Hematopoietic multipotent progenitor cell treated with erythropoietin and hydrocortisone succinate and interleukin-3 and kit ligand, for 6 days (in vitro differentiated cells): ENCODE results near the gene MAML3.

Experiments
- DNase-seq: peaks from one replicate; pipeline ENCODE4 v3.0.0-alpha.2; 2015

The MAML3 gene

DNA sequence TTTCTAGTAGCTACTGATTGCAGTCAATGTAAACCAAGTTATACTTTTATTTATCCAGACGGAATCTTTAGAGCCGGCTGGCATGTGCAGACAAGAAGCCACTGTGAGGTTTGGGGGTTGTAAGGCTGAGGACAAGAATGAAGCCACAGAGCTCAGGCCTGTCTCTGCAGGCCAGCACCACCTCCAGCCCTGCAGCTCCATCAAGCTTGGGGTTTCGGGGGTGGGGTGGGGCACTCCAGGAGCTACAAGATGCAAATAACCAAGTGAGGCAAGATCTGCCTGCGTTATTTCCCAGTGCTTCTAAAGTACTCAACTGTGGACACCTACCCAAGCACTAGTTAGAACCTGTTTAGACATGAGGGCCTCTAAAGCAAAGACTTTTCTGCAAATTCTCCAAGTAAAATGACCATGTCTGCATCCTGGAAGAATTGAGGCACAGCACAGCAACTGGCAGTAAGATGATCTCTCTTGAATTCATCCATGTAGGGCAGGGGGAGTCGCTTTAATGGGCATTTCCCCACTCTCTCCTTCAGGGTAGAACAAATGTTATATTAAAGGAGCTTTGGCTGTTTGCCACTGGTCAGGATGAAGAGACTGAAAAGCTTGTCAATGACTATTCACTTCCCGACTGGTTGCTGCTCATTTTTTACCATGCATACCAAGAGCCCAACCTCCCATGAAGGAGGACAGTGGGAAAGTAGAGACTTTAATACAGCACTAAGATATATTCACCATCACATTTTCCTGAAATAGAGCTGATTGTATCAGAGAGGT lies 265.8 kb downstream of the MAML3 start:
- DNase-seq: no peak

DNA sequence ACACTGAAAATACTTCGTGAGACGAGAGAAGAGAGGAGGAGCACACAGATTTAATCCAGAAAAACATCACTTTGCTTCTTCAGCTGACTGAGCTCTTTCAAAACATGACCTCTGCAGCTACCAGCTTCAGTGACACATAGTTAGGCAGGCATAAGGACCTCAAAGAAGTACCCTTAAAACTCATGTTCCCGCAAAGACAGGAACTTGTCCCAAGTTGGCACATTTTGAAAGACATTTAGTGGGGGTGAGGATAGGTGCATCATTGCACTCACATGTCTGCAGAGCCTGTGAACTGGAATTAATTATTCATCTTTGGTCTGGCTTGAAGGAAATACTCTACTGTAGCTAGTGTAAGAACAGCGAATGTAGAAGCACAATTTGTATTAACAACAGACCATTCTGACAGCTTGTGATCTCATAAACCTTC lies 266.6 kb downstream of the MAML3 start:
- no peak for DNase-seq

DNA sequence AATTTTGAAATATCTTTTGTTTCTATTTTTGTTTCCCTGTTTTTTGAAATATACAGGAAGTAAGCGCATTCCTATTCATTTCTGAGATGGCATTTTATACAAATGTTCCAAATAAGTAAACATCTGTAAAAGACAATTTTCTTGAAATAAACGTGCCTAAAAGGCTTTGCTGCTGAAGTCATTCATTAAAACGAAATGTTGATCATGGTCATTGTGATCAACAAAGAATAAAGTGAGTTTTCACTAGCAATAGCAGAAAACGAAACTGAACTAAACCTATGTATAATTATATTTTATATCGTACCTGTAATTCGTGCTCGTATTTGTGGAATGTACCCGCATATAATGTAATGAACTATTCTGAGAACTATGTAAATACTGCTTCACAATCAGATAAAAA lies 267.2 kb downstream of the MAML3 start:
- no peak for DNase-seq

DNA sequence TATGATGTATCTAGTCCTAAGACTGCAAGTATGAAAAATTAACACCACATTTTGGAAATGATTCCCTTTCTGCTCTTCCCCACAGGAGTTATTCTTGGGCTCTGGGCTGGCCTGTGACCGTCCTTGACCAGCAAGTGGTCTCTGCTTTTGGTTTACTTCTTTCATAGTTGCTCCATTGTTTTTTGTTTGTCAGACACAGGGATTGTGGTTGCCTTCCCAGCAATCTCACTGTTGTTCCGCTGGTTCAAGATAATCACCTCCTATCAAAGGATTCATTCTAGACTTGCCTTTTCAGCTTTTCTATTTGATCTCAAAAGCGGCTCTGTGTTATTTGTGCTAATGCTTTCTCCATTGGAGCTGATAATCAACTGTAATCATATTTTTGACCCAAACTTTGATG lies 269.5 kb downstream of the MAML3 start:
- no peak for DNase-seq

DNA sequence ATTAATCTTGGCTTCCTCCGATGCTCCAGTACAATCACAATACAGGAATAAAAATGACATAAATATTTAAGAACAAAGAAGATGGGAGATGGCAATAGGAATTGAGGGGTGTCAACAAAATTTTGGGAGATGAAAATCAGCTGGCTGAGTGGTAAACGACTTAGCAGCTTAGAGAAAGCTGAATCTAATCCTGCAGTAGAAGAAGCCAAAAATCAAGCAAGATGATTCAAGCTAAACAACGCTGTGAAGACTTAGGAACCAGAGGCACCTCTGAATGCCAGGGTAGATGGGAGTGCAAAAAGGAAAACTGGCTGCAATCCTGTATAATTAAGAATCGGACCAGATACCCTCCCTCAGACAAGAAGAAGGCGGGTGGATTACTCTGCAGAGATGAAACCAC lies 273.1 kb downstream of the MAML3 start:
- no peak for DNase-seq

DNA sequence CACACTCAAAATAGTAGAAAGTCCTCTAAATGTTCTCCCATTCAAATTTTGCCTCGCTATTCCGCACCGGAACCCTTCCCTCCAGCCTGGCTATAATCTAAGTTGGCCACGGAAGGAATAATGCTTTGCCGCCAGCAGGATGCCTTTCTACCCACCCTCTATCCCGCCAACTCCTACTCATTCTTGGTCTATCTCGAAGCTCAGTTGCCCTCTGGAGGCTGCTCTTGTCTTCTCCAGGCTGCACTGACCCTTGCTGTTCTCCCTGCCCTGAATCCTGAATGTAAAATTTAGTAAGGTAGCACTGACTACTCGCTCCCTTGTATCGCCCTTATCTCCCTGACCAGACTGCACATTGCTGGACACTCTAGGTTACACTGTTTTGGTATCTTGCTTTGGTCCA lies 275.9 kb downstream of the MAML3 start:
- no peak for DNase-seq

DNA sequence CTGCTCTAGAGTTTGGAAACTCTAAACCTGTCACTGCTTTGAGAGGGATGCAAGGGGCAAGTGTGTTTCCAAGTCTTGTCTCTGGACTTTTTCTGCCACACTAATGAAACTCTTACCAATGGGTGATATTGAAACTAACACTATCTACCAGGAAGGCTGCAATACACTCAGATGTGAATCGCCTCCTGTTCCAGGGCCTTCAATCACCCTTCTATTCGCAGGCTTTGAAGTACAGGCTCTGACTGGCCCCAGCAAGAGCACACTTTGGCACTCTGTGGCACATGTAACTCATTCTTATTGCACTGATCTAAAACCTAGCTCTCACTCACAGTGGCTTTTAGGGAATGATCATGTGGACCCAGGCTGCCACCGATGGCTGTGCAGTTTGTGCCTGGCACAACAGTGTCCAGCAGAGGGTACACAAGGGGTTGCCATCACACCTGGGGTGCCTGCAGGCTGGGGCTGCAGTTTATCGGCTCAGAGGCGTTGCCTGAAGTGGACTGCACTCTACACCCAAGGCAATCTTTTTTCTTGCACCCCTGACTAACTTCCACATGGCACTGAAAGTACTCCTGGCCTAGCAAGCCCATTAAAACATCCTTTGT lies 277.5 kb downstream of the MAML3 start:
- no peak for DNase-seq

DNA sequence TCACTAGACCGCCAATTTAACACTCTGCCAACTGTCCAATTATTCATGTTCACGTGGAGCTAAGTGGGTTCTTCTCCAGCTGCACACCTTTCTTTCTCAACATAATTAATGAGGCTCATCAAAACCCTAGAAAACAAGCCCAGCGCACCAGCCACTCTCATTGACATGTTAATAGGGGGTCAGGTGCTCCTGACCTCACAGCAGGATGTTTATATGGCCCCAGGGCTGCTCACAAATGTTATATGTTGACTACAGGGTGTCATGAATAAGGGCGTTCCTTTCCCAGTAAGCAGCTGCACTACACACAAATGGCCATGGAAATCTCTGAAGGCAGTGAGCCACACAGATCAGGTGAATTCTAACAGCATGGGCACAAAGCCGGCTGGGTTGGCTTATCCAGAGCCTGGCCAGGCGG lies 278.6 kb downstream of the MAML3 start:
- no peak for DNase-seq

DNA sequence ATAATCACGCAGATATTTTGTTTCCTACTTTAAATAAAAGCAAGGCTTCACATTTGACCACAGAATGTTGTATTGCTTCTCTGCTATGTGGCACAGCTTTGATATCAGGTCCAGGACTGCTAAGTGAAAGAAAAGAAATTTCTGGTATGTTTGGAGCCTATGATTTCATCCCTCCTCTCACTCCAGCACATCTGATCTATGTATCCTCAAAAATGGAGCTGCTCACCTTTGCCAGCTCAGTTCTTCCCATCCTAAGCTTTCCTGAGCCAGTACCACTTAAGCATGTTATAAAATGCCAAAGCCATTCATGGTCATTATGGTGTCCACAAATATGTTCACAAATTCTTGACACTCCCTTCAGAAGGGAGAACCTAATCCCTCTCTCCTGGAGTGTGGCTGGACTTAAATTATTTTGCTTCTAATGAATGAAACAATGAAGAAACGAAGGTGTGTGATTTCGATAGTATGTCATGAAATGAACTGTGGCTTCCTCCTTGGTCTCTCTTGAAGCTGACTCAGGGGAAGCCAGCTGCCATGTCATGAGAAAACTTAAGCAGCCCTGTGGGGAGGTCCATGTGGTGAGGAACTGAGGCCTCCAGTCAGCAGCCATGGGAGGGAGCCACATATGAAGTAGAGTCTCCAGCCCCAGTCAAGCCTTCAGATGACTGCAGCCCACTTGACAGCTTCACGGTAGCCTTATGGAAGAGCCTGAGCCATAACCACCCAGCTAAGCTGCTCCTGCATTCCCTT lies 280.7 kb downstream of the MAML3 start:
- DNase-seq: no peak

DNA sequence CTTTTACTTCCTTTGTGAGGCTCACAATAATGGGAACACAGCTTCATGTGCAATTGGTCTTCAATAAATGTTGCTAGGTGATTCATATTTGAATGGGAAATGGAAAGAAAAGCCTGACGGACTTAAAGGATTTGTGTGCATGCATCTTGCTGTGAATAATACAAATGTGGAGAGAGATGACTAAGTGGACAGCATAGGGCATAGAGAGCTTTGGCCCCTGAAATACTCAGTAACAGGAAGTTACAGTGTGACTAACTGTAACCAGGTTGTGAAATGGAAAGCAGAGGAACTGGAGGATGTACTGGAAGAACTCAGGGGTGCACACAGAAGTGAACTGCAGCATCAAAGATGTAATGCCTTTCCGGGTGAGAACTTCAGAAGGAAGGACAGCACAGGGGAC lies 281.7 kb downstream of the MAML3 start:
- DNase-seq: peak; percentile 66

DNA sequence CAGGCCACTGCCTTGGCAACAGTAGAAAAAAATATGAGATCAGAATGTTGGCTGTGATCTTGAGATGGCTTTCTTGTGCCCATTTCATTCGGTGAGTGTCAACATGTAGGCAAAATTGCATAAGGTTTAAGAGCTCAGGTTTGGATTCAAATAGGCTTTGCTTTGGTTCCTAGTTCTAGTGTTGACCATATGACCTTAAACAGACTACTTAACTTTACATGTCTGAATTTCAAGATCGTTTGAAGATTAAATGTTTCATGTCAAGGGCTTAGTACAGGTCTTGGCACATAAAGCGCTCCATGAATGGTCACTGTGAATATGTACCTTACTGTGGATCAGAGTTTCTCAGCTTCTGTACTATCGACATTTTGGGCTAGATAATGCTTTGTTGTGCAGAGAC lies 284.2 kb downstream of the MAML3 start:
- DNase-seq: no peak

DNA sequence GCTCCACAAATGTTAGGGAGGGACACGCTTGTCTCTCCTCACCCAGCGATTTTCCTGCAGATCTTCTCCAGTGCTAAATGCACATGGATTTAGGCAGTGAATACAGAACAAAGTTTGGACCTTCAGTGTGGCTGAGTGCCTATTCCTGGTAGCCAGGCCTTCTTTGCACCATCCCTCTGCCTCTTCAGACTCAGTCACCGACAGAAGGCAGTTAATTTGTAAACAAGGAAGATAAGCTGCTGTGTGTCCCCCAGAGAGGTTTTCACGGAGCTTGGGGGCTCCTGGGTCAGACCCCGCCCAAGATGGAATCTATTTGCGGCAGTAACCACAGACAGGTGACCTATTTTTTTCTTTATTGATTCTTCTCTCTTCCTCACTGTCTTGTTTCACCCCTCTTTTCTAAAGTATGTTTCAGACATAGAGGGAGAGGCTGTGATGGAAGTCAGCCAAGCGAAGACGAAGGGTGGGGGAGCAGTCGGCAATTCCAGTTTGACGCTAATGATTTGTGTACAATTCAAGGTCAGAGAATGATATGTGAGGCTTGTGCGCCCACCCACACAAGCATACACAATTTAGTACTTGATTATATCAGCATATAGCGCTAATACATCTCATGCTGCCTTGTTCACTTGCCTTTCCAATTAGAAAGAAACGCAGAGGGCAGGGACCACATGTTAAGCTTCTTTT lies 287.6 kb downstream of the MAML3 start:
- DNase-seq: no peak

DNA sequence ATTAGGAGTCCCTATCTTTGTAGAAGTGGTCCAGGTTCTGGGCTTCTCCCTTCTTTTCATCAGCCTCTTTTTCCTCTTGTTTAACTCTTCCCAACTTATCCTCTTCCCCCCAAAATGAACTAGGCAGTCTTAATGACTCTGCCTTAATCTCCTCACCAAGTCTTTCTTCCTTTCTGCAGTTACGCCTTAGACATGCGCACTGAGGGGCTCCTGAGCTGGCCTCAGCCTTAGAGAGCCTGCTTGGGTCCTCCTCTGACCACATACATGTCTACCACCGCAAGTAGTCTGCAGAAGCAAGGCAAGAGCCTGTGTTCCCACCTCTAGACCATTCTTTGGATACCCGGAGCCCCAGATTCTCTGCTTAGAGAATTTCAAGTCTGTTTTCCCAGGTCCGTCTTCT lies 288.4 kb downstream of the MAML3 start:
- DNase-seq: no peak

DNA sequence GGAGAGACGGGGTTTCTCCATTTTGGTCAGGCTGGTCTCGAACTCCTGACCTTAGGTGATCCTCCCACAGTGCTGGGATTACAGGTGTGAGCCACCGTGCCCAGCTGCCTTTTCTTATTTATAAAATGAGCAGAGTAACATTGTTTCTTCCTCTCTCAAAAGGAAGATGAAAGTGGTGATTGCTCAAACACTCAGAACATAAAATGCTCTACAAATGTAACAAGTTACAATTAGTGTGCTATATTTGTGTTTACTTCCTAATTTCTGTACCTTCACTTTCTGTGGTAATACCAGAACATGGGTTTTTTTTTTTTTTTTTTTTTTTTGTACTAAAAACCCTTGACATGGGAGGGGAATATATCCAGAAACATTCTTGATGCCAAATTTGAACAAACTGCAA lies 290.5 kb downstream of the MAML3 start:
- no peak for DNase-seq

DNA sequence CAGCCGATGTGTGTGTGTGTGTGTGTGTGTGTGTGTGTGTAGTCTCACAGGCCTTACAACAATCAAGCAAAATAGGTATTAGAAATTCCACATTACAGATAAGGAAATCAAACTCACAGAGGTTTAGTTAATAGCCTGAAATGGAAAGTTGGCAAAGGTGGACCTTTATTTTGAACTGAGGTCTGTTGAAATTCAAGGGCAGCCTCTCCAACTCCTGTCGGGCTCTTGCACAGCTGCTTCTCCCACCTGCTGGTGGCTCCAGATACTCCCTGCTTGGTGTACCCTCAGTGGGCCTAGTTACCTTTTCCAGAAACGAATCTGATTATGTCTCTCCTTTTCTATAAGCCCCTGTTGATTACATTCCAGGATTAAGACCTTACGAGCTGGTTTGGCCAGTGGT lies 292.5 kb downstream of the MAML3 start:
- DNase-seq: no peak

DNA sequence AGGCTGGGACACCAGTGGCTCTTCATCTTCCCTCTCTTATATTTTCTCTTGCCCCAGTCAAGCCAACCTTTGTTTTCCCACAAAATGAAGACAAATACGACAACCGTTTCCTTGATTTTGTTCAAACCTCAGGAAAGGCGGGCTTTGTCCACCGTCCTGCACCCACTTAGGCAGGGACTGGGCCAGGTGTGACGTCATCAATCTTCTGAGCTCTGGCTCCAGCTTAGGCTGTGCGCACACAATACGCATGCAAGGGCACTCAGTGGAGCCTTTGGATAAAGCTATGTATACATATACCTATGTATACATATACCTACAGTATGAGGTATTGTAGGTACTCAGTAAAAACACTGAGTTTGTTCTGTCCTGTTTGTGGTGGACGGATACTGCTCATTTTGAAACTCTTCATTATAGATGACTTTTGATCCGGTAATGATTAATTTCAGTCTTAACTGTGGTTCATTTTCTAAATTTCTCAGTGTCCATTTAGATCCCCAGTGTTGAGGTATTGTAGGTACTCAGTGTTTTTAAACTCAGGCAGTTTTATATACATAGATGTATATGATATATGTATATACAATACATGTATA lies 293.5 kb downstream of the MAML3 start:
- no peak for DNase-seq

DNA sequence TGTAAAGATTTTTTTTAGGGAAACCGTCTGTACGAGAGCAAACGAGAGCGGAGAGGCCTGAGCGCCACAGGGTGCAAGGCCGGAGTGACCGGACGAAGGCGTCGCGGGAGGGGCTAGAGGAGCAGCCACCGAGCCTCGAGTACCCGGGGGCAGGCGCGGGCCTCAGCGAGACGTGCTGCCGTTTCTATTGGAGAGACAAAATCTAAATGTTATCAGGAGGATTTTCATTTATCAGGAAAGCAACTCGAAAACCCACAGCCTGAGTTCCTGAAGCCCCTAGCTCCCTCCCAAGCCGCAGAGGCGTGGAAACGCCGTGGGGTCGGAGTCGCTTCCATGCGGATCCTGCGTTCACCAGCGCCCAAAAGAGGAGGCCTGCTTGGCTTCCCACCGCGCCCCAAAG lies 294.1 kb downstream of the MAML3 start:
- no peak for DNase-seq

DNA sequence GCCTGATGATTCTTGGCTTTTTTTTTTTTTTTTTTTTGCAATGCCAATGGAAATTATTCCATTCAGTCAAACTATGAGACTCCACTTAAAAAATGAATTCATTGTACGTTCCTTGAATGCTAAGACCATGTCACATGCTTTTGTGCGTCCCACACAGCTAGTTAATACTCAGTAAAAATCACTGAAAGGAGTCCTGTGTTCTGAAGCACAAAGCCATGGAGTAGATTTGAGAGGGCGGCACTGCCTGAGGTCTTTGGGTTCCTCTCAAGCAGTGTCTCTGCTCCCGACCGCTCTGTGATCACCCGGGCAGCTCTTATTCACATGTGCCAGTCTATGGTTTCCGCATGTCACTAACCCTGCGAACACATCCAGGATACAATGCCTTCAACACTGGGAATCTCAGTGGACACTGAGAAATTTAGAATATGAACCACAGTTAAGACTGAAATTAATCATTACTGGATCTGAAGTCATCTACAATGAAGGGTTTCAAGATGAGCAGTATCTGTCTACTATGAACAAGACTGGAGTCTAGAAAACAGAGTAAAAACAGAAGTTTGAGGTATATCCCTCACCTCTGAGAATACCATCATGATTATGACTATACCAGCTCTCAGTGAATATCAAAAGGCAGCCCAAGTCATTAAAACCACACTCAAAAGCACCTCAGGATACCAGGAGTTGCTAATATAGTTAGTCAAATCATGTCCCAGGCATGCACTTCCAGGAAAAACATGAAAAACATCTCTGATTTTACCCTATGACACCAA lies 295.4 kb downstream of the MAML3 start:
- no peak for DNase-seq

DNA sequence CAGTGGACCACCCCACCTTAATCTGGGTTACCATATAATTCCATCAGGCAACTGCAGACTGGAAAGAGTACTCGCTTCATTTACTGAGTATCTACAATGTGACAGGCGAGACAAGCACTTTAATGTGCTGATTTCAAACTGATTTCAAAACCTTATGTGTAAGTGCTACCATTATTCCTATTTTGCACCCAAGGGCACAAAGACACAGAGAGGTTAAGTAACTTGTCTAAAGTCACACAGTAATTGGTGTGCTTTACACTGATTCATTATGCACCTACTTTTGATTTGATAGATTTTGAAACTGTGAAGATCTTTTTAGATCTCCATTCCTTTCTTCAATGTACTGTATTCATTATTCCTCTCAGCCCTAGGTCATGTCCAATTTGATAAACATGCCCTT lies 296.0 kb downstream of the MAML3 start:
- DNase-seq: no peak

DNA sequence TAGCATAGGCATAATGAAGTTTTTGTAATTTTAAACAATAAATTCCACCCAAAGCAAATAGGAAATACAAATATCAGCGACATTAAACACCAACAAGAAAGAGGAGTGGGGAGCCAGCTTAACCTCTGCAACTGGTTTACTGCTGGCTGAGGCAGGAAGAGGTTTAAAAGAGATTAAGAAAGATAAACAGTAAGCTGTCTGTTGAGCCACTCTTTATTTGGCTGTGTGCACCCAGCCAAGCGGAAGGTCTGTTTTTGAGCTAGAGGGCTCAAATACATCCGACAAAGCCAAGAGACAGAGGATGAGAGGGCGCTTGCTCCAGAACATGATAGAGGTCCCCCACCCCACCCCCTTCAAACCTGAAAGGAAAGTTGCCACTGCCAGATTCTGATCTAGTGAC lies 297.0 kb downstream of the MAML3 start:
- peak; percentile 78 for DNase-seq

DNA sequence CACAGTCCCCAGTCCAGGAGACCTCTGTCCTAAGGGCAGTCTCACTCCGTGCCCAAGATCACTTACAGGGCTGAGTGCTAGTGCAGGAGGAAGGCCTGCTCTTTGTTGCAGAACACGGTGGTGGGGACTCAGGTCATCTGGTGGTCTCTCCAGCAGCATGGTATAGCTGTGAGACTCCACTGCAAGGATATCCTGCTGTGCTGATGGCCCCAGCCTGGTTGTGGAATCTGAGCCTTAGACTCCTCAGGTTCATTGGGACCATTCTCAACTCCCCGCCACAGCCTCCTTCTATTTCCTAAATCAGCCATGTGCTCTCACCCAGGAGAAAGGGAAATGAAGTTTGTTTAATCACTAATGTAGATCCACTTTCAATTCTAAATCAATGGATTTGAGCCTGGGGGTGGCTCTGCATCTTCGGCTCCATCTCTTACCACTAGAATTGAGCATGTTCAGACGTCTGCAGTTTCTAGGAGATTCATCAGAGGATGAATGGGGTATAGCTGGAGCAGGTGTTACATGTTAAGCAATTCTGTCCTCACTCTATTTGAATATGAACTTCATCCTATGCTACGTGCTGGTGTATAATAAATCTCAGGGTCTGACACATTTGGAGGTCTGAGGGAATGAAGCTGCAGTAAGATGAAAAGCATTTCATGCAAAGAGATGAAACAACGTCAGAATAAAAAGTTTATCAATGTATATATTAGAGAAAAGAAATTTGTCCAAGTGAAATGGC lies 299.1 kb downstream of the MAML3 start:
- DNase-seq: no peak

DNA sequence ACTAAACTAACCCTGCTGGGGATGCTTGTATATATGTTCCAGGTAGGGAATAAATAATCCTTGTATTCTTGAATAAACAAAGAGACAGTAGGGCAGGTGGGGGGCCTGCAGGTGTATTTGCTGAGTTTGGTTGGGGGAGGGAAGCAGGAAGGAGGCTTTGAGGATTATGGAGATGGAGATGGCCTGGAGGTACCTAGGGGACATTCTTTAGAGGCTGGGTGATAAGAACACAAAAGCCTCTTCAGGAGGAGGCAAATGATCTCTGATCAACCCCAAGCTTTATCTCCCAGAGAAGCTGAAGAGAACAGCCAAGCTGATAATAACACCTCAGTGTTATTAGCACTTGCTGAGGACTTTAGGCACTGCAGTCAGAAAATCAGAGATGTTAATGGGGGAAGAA lies 300.7 kb downstream of the MAML3 start:
- no peak for DNase-seq
